Measurements from ENCODE around the gene ENGASE.

The ENGASE gene

GRCh38 chr17:79114458-79115301 lies 40.1 kb downstream of the ENGASE start:
- Histone ChIP-seq H3K4me3 (ENCODE audit: low read depth in 1 of 2, low read length in 2 of 2) (no peak overlapping the region), H3K36me3 (ENCODE audit: control insufficient read depth in 1 of 2, insufficient read depth in 2 of 2, low read length in 2 of 2) (no peaks in the 10 kb centered on the region), H3K27ac (ENCODE audit: low read length) (no peak overlapping the region), H3K9me3 (ENCODE audit: control insufficient read depth in 1 of 2, low read length in 2 of 2) (no peaks in the 10 kb centered on the region), H3K27me3 (ENCODE audit: low read depth, low read length) (no peaks in the 10 kb centered on the region), H3K4me1 (ENCODE audit: control insufficient read depth in 1 of 2, insufficient read depth in 2 of 2, low read length in 2 of 2) (peaks cover 0 to 7% of the 10 kb centered on the region in 2 donors)

DNA sequence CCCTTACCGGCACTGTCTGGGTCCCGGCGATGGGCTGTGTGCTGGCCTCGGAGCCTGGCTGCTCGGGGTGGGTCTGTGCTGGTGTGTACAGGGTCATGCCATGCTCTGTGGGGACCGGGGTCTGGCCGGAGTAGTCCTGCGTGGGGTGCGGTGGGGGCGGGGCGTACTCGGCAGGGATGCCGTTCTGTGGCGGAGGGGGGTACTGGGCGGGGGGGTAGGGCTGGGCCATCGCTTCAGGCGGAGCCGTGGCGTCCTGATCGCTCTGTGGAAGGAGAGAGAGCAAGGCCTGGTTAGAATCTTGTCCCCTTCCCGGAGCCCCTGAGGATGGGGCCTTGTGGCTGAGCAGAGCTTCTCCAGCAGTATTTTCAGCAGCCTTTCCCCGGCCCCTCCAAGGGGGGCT lies 40.9 kb downstream of the ENGASE start:
- H3K27me3 ChIP-seq (ENCODE audit: low read depth, low read length), result no peaks in the 10 kb centered on the region
- H3K9me3 ChIP-seq (ENCODE audit: control insufficient read depth in 1 of 2, low read length in 2 of 2), result no peaks in the 10 kb centered on the region
- H3K4me1 ChIP-seq (ENCODE audit: control insufficient read depth in 1 of 2, insufficient read depth in 2 of 2, low read length in 2 of 2), result peaks cover 0 to 7% of the 10 kb centered on the region in 2 donors
- no peak overlapping the region for H3K27ac ChIP-seq (ENCODE audit: low read length)
- no peaks in the 10 kb centered on the region for H3K36me3 ChIP-seq (ENCODE audit: control insufficient read depth in 1 of 2, insufficient read depth in 2 of 2, low read length in 2 of 2)
- no peak overlapping the region for H3K4me3 ChIP-seq (ENCODE audit: low read depth in 1 of 2, low read length in 2 of 2)

- H3K27ac ChIP-seq (ENCODE audit: low read length), result no peak overlapping the region
- peaks cover 0 to 7% of the 10 kb centered on the region in 2 donors for H3K4me1 ChIP-seq (ENCODE audit: control insufficient read depth in 1 of 2, insufficient read depth in 2 of 2, low read length in 2 of 2)
- no peaks in the 10 kb centered on the region for H3K9me3 ChIP-seq (ENCODE audit: control insufficient read depth in 1 of 2, low read length in 2 of 2)
- H3K36me3 ChIP-seq (ENCODE audit: control insufficient read depth in 1 of 2, insufficient read depth in 2 of 2, low read length in 2 of 2), result no peaks in the 10 kb centered on the region
- H3K4me3 ChIP-seq (ENCODE audit: low read depth in 1 of 2, low read length in 2 of 2), result no peak overlapping the region
- no peaks in the 10 kb centered on the region for H3K27me3 ChIP-seq (ENCODE audit: low read depth, low read length)
Measured at GRCh38 chr17:79116575-79117368, 42.1 kb downstream of the ENGASE start.

GRCh38 chr17:79117905-79118487 lies 43.4 kb downstream of the ENGASE start:
- H3K27ac ChIP-seq (ENCODE audit: low read length), result no peak overlapping the region
- H3K4me1 ChIP-seq (ENCODE audit: control insufficient read depth in 1 of 2, insufficient read depth in 2 of 2, low read length in 2 of 2), result peaks cover 0 to 7% of the 10 kb centered on the region in 2 donors
- H3K4me3 ChIP-seq (ENCODE audit: low read depth in 1 of 2, low read length in 2 of 2), result no peak overlapping the region
- H3K36me3 ChIP-seq (ENCODE audit: control insufficient read depth in 1 of 2, insufficient read depth in 2 of 2, low read length in 2 of 2), result no peaks in the 10 kb centered on the region
- H3K27me3 ChIP-seq (ENCODE audit: low read depth, low read length), result no peaks in the 10 kb centered on the region
- H3K9me3 ChIP-seq (ENCODE audit: control insufficient read depth in 1 of 2, low read length in 2 of 2), result no peaks in the 10 kb centered on the region

DNA sequence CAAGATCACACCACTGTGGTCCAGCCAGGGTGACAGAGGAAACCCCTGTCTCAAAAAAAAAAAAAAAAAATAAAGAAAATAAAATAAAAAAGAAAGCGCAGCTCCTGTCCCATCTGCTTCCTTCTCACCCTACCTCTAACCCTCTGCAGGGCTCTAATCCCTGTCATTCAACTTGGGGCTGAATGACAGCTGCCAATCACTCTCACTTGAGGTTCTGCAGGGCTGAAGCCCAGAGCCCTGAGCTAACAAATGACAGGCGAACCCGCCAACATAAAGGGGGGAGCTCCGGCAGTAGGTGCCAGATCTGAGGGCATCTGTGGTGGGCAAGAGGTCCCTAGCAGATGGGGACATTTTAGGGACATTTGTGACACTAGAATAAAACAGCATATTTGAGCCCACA lies 44.3 kb downstream of the ENGASE start:
- Histone ChIP-seq H3K4me1 (ENCODE audit: control insufficient read depth in 1 of 2, insufficient read depth in 2 of 2, low read length in 2 of 2) (peaks cover 0 to 7% of the 10 kb centered on the region in 2 donors), H3K36me3 (ENCODE audit: control insufficient read depth in 1 of 2, insufficient read depth in 2 of 2, low read length in 2 of 2) (no peaks in the 10 kb centered on the region), H3K27me3 (ENCODE audit: low read depth, low read length) (no peaks in the 10 kb centered on the region), H3K27ac (ENCODE audit: low read length) (no peak overlapping the region), H3K4me3 (ENCODE audit: low read depth in 1 of 2, low read length in 2 of 2) (no peak overlapping the region), H3K9me3 (ENCODE audit: control insufficient read depth in 1 of 2, low read length in 2 of 2) (no peaks in the 10 kb centered on the region)

GRCh38 chr17:79120259-79120658 lies 45.6 kb downstream of the ENGASE start:
- no peak overlapping the region for H3K27ac ChIP-seq (ENCODE audit: low read length)
- no peaks in the 10 kb centered on the region for H3K36me3 ChIP-seq (ENCODE audit: control insufficient read depth in 1 of 2, insufficient read depth in 2 of 2, low read length in 2 of 2)
- H3K27me3 ChIP-seq (ENCODE audit: low read depth, low read length), result no peaks in the 10 kb centered on the region
- H3K4me1 ChIP-seq (ENCODE audit: control insufficient read depth in 1 of 2, insufficient read depth in 2 of 2, low read length in 2 of 2), result no peaks in the 10 kb centered on the region
- H3K9me3 ChIP-seq (ENCODE audit: control insufficient read depth in 1 of 2, low read length in 2 of 2), result no peaks in the 10 kb centered on the region
- no peak overlapping the region for H3K4me3 ChIP-seq (ENCODE audit: low read depth in 1 of 2, low read length in 2 of 2)

DNA sequence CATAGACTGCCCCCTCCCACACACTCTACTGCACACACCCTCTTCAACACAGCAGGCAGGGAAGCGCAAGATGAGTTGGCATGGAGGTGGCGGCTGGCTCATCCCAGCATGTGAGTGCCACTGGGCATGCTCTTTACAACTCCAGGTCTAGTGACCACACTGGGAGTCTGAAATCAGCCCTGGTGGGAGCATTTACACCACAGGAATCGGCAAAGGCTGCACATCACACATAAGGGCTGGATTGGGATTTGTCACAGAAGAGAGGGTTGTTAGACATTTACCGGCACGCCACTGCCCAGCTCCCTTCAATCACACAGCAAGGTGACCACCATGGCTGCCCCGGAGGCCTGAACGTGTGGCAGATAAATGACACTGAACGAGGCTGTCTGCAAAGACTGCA lies 49.4 kb downstream of the ENGASE start:
- Histone ChIP-seq H3K9me3 (ENCODE audit: control insufficient read depth in 1 of 2, low read length in 2 of 2) (no peaks in the 10 kb centered on the region), H3K27ac (ENCODE audit: low read length) (no peak overlapping the region), H3K36me3 (ENCODE audit: control insufficient read depth in 1 of 2, insufficient read depth in 2 of 2, low read length in 2 of 2) (no peaks in the 10 kb centered on the region), H3K27me3 (ENCODE audit: low read depth, low read length) (peaks cover 6% of the 10 kb centered on the region), H3K4me3 (ENCODE audit: low read depth in 1 of 2, low read length in 2 of 2) (no peak overlapping the region), H3K4me1 (ENCODE audit: control insufficient read depth in 1 of 2, insufficient read depth in 2 of 2, low read length in 2 of 2) (no peaks in the 10 kb centered on the region)

DNA sequence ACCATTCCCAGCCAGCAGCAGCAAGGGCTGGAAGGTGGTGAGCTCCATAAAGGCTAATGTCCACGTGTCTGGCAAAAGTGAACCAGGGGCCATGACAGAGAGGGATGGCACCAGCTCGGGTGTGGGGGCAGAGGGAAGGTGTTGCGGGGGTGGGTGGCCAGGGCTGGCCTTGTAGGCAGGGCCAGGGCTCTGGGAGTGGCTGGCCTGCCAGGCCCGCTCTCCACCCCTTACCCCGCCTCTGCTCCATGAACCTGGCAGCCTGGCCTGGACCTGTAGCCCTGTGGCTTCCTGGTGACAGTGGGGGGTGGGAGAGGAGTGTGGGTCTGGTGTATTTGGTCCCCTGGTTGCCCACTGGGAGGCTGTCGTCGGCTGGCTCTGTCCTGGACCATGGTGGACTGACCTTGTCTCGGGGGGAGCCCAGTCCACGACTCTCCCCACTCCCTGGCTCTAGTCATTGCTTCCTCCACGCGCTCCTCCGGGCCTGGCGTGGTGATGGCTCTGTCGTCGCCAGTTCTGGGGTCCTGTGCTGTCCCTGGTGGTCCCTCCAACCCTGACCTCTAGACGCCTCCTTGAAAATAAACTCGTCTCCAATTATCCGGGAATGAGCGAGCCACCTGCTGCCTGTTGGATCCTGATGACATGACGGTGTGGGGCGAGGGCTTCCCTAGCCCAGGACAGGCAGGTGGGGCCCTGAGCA lies 50.0 kb downstream of the ENGASE start:
- H3K4me1 ChIP-seq (ENCODE audit: control insufficient read depth in 1 of 2, insufficient read depth in 2 of 2, low read length in 2 of 2), result no peaks in the 10 kb centered on the region
- H3K4me3 ChIP-seq (ENCODE audit: low read depth in 1 of 2, low read length in 2 of 2), result no peak overlapping the region
- H3K27me3 ChIP-seq (ENCODE audit: low read depth, low read length), result peaks cover 6% of the 10 kb centered on the region
- H3K27ac ChIP-seq (ENCODE audit: low read length), result no peak overlapping the region
- H3K36me3 ChIP-seq (ENCODE audit: control insufficient read depth in 1 of 2, insufficient read depth in 2 of 2, low read length in 2 of 2), result no peaks in the 10 kb centered on the region
- no peaks in the 10 kb centered on the region for H3K9me3 ChIP-seq (ENCODE audit: control insufficient read depth in 1 of 2, low read length in 2 of 2)

GRCh38 chr17:79125503-79125902 lies 50.9 kb downstream of the ENGASE start:
- Histone ChIP-seq H3K36me3 (ENCODE audit: control insufficient read depth in 1 of 2, insufficient read depth in 2 of 2, low read length in 2 of 2) (no peaks in the 10 kb centered on the region), H3K4me3 (ENCODE audit: low read depth in 1 of 2, low read length in 2 of 2) (no peak overlapping the region), H3K9me3 (ENCODE audit: control insufficient read depth in 1 of 2, low read length in 2 of 2) (no peaks in the 10 kb centered on the region), H3K4me1 (ENCODE audit: control insufficient read depth in 1 of 2, insufficient read depth in 2 of 2, low read length in 2 of 2) (no peaks in the 10 kb centered on the region), H3K27ac (ENCODE audit: low read length) (no peak overlapping the region), H3K27me3 (ENCODE audit: low read depth, low read length) (peaks cover 6% of the 10 kb centered on the region)

DNA sequence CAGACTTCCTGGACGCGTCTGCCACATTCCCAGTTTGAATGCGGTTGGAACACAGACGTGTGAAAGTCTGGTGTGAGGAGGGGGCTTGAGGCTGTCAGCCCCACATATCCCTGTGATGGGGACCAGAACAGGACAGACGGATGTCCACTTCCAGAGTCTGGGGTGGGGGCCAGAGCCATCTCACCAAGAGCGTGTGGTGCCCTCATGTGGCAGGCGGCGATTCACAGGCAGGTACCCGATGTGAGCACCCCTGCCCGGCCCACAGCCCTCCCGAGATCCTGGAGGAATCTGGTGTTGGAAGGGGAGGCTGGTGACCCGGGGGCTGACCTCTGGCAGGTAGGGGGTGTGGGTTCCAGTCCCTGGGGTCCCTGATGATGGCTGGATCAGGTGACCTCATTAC lies 51.5 kb downstream of the ENGASE start:
- Histone ChIP-seq H3K36me3 (ENCODE audit: control insufficient read depth in 1 of 2, insufficient read depth in 2 of 2, low read length in 2 of 2) (no peaks in the 10 kb centered on the region), H3K4me1 (ENCODE audit: control insufficient read depth in 1 of 2, insufficient read depth in 2 of 2, low read length in 2 of 2) (no peaks in the 10 kb centered on the region), H3K27ac (ENCODE audit: low read length) (no peak overlapping the region), H3K27me3 (ENCODE audit: low read depth, low read length) (peaks cover 6% of the 10 kb centered on the region), H3K9me3 (ENCODE audit: control insufficient read depth in 1 of 2, low read length in 2 of 2) (no peaks in the 10 kb centered on the region), H3K4me3 (ENCODE audit: low read depth in 1 of 2, low read length in 2 of 2) (no peak overlapping the region)

Measured in muscle layer of duodenum (tissue), 2 donors.